K562 (cell line): ENCODE results near the gene BICDL1. TPM values are rescaled to one million over a fixed set of nuclear protein-coding genes. Genes with fewer than 3 reads are reported as not detected.

Experiments used
- ESRRA ChIP-seq: fragments of 450-650 bp; IDR thresholded peaks from 2 replicates; pipeline ENCODE4 v1.6.1; 2014; ENCODE audit warnings: low read depth, mild to moderate bottlenecking, moderate library complexity, borderline replicate concordance
- NFE2 ChIP-seq: IDR thresholded peaks from 2 replicates; pipeline ENCODE4 v1.6.1; 2014; ENCODE audit warnings: antibody characterized with exemption, low read depth
- OTX1 ChIP-seq: fragments of 450-650 bp; formaldehyde crosslinking; IDR thresholded peaks from 2 replicates; pipeline ENCODE4 v1.4.0; 2022; ENCODE audit warnings: mild to moderate bottlenecking
- SRSF7 ChIP-seq: fragments of 200-400 bp; formaldehyde crosslinking; optimal IDR thresholded peaks from 2 replicates; pipeline ENCODE3; 2017; ENCODE audit warnings: mild to moderate bottlenecking, low read depth, low read length
- ZNF316 ChIP-seq: fragments of 450-650 bp; IDR thresholded peaks from 2 replicates; pipeline ENCODE4 v1.6.1; 2016
- ZNF780A ChIP-seq: fragments of 250-450 bp; sonication (Bioruptor Pico); IDR thresholded peaks from 2 replicates; pipeline ENCODE4 v1.5.0; 2021; ENCODE audit warnings: mild to moderate bottlenecking
- polyA plus RNA-seq, 8 experiments: library from polyadenylated mRNA; depleted of rRNA in 4 of 8; stranded (reverse) in 5 of 8; unstranded in 3 of 8; fragments of >200 nt; fragmentation: Nextera tagmentation in 2 of 8; fragmentation: Illumina TruSeq in 1 of 8; extraction: Ambion mirVana in 2 of 8; extraction: Trizol in 1 of 8; gene quantifications; 2 replicates each; pipeline versions ENCODE4 v1.2.1 to v1.2.3, GENCODE V29; 2011 to 2014; ENCODE audit warnings: inconsistent platforms in 1 of 8, missing spikeins in 1 of 8
- total RNA-seq, 7 experiments: library from RNA; depleted of rRNA in 6 of 7; stranded (reverse); fragments of >200 nt in 6 of 7; fragmentation: Illumina TruSeq in 2 of 7; extraction: Trizol in 2 of 7; gene quantifications; 2 replicates each; pipeline versions ENCODE4 v1.2.1 to v1.2.3, GENCODE V29; 2011 to 2021; ENCODE audit warnings: low replicate concordance in 1 of 7
- TF ChIP-seq, protein P1 (sequence below): fragments of 450-650 bp; IDR thresholded peaks from 2 replicates; pipeline ENCODE4 v1.6.1; 2017; ENCODE audit warnings: antibody characterized with exemption, mild to moderate bottlenecking
- TF ChIP-seq, protein P2 (sequence below): fragments of 250-450 bp; sonication (Bioruptor Pico); IDR thresholded peaks from 2 replicates; pipeline ENCODE4 v1.4.0; 2020

BICDL1 gene
- total and polyA plus RNA-seq, 9 of the 15 experiments (the other 6 are each of a cell fraction or from before 2014, with no cell fraction given): 0.06 to 2.0 (median 0.58) TPM

DNA sequence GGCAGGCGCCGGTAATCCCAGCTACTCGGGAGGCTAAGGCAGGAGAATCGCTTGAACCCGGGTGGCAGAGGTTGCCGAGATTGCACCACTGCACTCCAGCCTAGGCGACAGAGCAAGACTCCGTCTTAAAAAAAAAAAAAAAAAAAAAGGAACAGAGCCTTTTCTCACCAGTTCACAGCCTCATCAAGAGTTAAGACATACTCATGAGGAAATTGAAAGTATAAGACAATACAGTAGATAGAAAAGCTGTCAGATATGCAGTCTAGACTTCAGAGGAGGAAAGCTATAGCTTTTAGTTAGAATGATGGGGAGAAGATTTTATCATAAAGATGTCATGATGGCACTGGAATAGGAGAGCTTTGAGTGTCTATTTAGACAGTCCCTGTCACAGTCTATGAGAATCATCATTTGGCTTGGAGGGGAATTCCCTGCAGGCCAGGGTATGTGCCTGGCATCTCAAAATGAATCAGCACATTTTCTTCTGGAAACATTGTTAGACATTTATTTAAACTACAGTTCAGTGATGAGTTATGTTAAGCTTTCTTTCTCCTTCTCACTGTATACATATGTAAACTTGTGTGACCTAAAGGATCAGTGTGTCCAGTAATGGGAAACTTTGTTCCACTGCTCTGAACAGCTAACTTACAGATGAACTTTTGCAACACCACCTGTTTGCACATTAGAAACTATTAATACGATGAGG, 130.4 kb downstream of the BICDL1 start (continued):
- TF ChIP-seq, protein P1, sequence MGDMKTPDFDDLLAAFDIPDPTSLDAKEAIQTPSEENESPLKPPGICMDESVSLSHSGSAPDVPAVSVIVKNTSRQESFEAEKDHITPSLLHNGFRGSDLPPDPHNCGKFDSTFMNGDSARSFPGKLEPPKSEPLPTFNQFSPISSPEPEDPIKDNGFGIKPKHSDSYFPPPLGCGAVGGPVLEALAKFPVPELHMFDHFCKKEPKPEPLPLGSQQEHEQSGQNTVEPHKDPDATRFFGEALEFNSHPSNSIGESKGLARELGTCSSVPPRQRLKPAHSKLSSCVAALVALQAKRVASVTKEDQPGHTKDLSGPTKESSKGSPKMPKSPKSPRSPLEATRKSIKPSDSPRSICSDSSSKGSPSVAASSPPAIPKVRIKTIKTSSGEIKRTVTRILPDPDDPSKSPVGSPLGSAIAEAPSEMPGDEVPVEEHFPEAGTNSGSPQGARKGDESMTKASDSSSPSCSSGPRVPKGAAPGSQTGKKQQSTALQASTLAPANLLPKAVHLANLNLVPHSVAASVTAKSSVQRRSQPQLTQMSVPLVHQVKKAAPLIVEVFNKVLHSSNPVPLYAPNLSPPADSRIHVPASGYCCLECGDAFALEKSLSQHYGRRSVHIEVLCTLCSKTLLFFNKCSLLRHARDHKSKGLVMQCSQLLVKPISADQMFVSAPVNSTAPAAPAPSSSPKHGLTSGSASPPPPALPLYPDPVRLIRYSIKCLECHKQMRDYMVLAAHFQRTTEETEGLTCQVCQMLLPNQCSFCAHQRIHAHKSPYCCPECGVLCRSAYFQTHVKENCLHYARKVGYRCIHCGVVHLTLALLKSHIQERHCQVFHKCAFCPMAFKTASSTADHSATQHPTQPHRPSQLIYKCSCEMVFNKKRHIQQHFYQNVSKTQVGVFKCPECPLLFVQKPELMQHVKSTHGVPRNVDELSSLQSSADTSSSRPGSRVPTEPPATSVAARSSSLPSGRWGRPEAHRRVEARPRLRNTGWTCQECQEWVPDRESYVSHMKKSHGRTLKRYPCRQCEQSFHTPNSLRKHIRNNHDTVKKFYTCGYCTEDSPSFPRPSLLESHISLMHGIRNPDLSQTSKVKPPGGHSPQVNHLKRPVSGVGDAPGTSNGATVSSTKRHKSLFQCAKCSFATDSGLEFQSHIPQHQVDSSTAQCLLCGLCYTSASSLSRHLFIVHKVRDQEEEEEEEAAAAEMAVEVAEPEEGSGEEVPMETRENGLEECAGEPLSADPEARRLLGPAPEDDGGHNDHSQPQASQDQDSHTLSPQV: no peak
- no peak for TF ChIP-seq OTX1
- TF ChIP-seq ZNF316: peak; percentile 33
- TF ChIP-seq ZNF780A: no peak
- TF ChIP-seq, protein P2, sequence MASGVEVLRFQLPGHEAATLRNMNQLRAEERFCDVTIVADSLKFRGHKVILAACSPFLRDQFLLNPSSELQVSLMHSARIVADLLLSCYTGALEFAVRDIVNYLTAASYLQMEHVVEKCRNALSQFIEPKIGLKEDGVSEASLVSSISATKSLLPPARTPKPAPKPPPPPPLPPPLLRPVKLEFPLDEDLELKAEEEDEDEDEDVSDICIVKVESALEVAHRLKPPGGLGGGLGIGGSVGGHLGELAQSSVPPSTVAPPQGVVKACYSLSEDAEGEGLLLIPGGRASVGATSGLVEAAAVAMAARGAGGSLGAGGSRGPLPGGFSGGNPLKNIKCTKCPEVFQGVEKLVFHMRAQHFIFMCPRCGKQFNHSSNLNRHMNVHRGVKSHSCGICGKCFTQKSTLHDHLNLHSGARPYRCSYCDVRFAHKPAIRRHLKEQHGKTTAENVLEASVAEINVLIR: no peak
- peak; percentile 35; the same call in 1 of the 2 replicates for TF ChIP-seq NFE2
- TF ChIP-seq SRSF7: no peak
- TF ChIP-seq ESRRA: no peak
